Duodenal mucosa (tissue), 2 donors: ENCODE measurements around the gene LBHD1.
"Not testable (repeated sequence)": the region's sequence is repeated elsewhere in the genome, so short reads cannot be mapped to it uniquely, and the experiment has no call there.

Experiments
- H3K27ac ChIP-seq: one replicate; pipeline ENCODE4 v1.7.0; 2013; ENCODE audit warnings: low read depth, low read length
- H3K27me3 ChIP-seq, 2 donors: one replicate each; pipeline ENCODE4 v1.7.0; 2013; ENCODE audit warnings: low read length in 2 of 2, control low read depth in 1 of 2; ENCODE audit not compliant: insufficient read depth in 2 of 2, control insufficient read depth in 1 of 2
- H3K36me3 ChIP-seq, 2 donors: one replicate each; pipeline ENCODE4 v1.7.0; 2013; ENCODE audit warnings: low read length in 2 of 2, control low read depth in 1 of 2; ENCODE audit not compliant: insufficient read depth in 2 of 2, control insufficient read depth in 1 of 2
- H3K4me1 ChIP-seq, 2 donors: one replicate each; pipeline ENCODE4 v1.7.0; 2013; ENCODE audit warnings: low read length in 2 of 2, control low read depth in 1 of 2; ENCODE audit not compliant: insufficient read depth in 2 of 2, control insufficient read depth in 1 of 2
- H3K4me3 ChIP-seq, 2 donors: one replicate each; pipeline ENCODE4 v1.7.0; 2013; ENCODE audit warnings: low read length in 2 of 2, low read depth in 1 of 2
- H3K9ac ChIP-seq, 2 donors: one replicate each; pipeline ENCODE4 v1.7.0; 2013; ENCODE audit warnings: low read length in 2 of 2, low read depth in 1 of 2
- H3K9me3 ChIP-seq, 2 donors: one replicate each; pipeline ENCODE4 v1.7.0; 2013; ENCODE audit warnings: low read length in 2 of 2, control low read depth in 1 of 2; ENCODE audit not compliant: control insufficient read depth in 1 of 2

Gene LBHD1

GRCh38 chr11:62709247-62710000, 37.4 kb upstream of the LBHD1 start:
- Histone ChIP-seq H3K27me3 (no peaks in the 10 kb centered on the region), H3K27ac (peak overlapping the region; percentile 94), H3K36me3 (peaks cover 21 to 24% of the 10 kb centered on the region in 2 donors), H3K9ac (peak overlapping the region; percentile 78 to 90), H3K9me3 (no peaks in the 10 kb centered on the region), H3K4me1 (peaks cover 51 to 64% of the 10 kb centered on the region in 2 donors), H3K4me3 (peak overlapping the region; percentile 79 to 89)

GRCh38 chr11:62708793-62709192, 36.7 kb upstream of the LBHD1 start:
- Histone ChIP-seq H3K36me3 (peaks cover 17 to 20% of the 10 kb centered on the region in 2 donors), H3K27me3 (no peaks in the 10 kb centered on the region), H3K9me3 (no peaks in the 10 kb centered on the region), H3K4me1 (peaks cover 46 to 59% of the 10 kb centered on the region in 2 donors), H3K27ac (peak overlapping the region; percentile 84), H3K9ac (peak overlapping the region; percentile 78 to 90), H3K4me3 (peak overlapping the region; percentile 79 to 89)

- Histone ChIP-seq H3K4me1 (peaks cover 42 to 55% of the 10 kb centered on the region in 2 donors), H3K9ac (peak overlapping the region; percentile 78 to 90), H3K4me3 (peak overlapping the region; percentile 79 to 89), H3K27ac (no peak overlapping the region), H3K9me3 (no peaks in the 10 kb centered on the region), H3K36me3 (peaks cover 17 to 20% of the 10 kb centered on the region in 2 donors), H3K27me3 (no peaks in the 10 kb centered on the region)
Observed at GRCh38 chr11:62708392-62708791, 36.3 kb upstream of the LBHD1 start.

- Histone ChIP-seq H3K36me3 (peaks cover 12 to 19% of the 10 kb centered on the region in 2 donors), H3K27ac (peak within 1 kb of the TSS; percentile 47), H3K4me1 (peaks cover 33 to 45% of the 10 kb centered on the region in 2 donors), H3K4me3 (peak within 1 kb of the TSS; percentile 79 to 89), H3K27me3 (no peaks in the 10 kb centered on the region), H3K9me3 (no peaks in the 10 kb centered on the region), H3K9ac (peak within 1 kb of the TSS; percentile 78 to 90)
Observed at GRCh38 chr11:62707277-62707861, 35.3 kb upstream of the LBHD1 start, which contains the start of the genes BSCL2 and GNG3. Gene BSCL2, minus strand, starts transcription at chr11:62707424. Its CDS starts 229 bp downstream, at chr11:62707195. Gene GNG3, plus strand, starts transcription at chr11:62707676. Its CDS starts 620 bp downstream, at chr11:62708296.

- H3K27ac ChIP-seq: peak overlapping the region; percentile 47
- peak overlapping the region; percentile 67 to 71 for H3K4me3 ChIP-seq
- peaks cover 33 to 42% of the 10 kb centered on the region in 2 donors for H3K4me1 ChIP-seq
- no peaks in the 10 kb centered on the region for H3K9me3 ChIP-seq
- peaks cover 10 to 19% of the 10 kb centered on the region in 2 donors for H3K36me3 ChIP-seq
- peak overlapping the region; percentile 75 to 76 for H3K9ac ChIP-seq
- H3K27me3 ChIP-seq: no peaks in the 10 kb centered on the region
Observed at GRCh38 chr11:62706850-62707247, 34.8 kb upstream of the LBHD1 start.

- peak overlapping the region; percentile 70 for H3K27ac ChIP-seq
Observed at GRCh38 chr11:62705880-62706849, 34.1 kb upstream of the LBHD1 start.

GRCh38 chr11:62705413-62705812, 33.3 kb upstream of the LBHD1 start:
- Histone ChIP-seq H3K27me3 (no peaks in the 10 kb centered on the region), H3K27ac (peak overlapping the region; percentile 70), H3K36me3 (peaks cover 7 to 16% of the 10 kb centered on the region in 2 donors), H3K9me3 (no peaks in the 10 kb centered on the region), H3K9ac (peak overlapping the region; percentile 40 to 76), H3K4me3 (peak overlapping the region; percentile 81 to 87), H3K4me1 (peaks cover 31 to 38% of the 10 kb centered on the region in 2 donors)

More at GRCh38 chr11:62705880-62706849, 34.1 kb upstream of the LBHD1 start:
- Histone ChIP-seq H3K27me3 (no peaks in the 10 kb centered on the region), H3K4me1 (peaks cover 33 to 42% of the 10 kb centered on the region in 2 donors), H3K4me3 (peak overlapping the region; percentile 81 to 87), H3K9me3 (no peaks in the 10 kb centered on the region), H3K9ac (peak overlapping the region; percentile 75 to 76), H3K36me3 (peaks cover 7 to 21% of the 10 kb centered on the region in 2 donors)

GRCh38 chr11:62703921-62704320, 31.9 kb upstream of the LBHD1 start:
- peaks cover 22 to 30% of the 10 kb centered on the region in 2 donors for H3K4me1 ChIP-seq
- H3K9me3 ChIP-seq, H3K27me3 ChIP-seq, H3K4me3 ChIP-seq, H3K27ac ChIP-seq, H3K9ac ChIP-seq: not testable (repeated sequence)
- H3K36me3 ChIP-seq: peaks cover 5 to 13% of the 10 kb centered on the region in 2 donors

GRCh38 chr11:62702246-62702645, 30.2 kb upstream of the LBHD1 start:
- Histone ChIP-seq H3K36me3 (peaks cover 5 to 13% of the 10 kb centered on the region in 2 donors), H3K4me1 (peaks cover 16 to 20% of the 10 kb centered on the region in 2 donors), H3K27me3 (no peaks in the 10 kb centered on the region), H3K9me3 (no peaks in the 10 kb centered on the region), H3K9ac (no peak overlapping the region), H3K27ac (no peak overlapping the region), H3K4me3 (no peak overlapping the region)
